GM21381 (cell line): ENCODE data around the gene GLDC.
A peak's percentile ranks its signal among the peaks of the same experiment; 100 is the strongest.
"Not testable (repeated sequence)": the region's sequence is repeated elsewhere in the genome, so short reads cannot be mapped to it uniquely, and the experiment has no call there.

Experiments
- ATAC-seq: cut with Tn5 transposase; IDR thresholded peaks from one replicate; pipeline ENCODE4 v1.9.1; 2021; ENCODE audit warnings: mild to moderate bottlenecking, moderate library complexity; ENCODE audit not compliant: unreplicated experiment

GLDC gene

DNA sequence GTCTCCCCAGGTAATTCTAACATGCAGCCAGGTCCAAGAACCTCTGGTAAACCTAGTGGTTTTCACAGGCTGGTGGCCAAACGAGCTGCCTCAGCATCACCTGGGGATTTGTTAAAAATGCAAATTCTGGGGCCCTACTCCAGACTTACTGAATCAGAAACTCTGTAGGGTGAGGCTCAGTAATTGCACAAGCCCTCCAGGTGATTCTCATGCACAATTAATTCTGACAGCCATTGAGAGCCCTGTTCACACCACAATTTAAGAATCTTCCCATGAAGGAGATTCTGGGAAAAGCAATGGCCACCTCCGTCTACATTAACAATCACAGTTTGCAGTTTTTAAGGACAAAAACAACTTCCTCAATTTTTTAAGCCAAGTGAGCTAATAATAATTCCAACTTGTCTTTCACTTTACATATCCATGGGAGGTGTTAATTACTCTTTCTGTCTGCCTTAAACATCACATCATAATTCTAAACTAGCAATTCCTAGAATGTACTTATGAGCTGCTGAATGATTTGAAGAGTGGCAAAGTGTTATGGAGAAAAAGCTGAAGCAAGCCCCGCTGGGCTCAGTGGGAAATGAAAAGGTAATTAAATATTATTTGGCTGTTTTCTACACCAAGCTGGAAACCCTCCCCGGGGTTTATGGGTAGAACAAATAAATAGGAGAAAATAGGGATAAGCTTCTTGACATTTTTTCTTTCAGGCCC, 70.0 kb downstream of the GLDC start:
- ATAC-seq = peak; percentile 93

DNA sequence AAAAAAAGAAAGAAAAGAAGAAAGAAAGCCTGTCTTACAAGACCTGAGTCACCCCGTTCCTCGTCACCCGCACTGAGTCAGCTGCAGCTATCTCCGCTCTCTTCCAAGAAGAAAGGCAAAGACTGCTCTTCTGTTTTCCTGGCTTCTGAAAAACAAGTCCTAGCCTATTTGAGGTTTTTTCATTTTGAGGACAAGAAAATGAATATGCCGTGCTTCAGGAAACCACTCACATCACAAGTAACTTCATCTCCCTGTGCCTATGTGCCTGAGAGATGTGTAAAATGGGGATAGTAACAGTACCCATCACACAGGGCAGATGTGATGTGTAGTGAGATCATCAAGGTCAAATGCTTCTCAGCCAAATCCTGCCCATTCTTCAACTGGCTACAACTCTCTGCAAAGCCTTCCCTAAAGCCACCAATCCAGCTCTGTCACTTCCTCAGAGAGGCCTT, 78.4 kb downstream of the GLDC start:
- ATAC-seq = no peak

DNA sequence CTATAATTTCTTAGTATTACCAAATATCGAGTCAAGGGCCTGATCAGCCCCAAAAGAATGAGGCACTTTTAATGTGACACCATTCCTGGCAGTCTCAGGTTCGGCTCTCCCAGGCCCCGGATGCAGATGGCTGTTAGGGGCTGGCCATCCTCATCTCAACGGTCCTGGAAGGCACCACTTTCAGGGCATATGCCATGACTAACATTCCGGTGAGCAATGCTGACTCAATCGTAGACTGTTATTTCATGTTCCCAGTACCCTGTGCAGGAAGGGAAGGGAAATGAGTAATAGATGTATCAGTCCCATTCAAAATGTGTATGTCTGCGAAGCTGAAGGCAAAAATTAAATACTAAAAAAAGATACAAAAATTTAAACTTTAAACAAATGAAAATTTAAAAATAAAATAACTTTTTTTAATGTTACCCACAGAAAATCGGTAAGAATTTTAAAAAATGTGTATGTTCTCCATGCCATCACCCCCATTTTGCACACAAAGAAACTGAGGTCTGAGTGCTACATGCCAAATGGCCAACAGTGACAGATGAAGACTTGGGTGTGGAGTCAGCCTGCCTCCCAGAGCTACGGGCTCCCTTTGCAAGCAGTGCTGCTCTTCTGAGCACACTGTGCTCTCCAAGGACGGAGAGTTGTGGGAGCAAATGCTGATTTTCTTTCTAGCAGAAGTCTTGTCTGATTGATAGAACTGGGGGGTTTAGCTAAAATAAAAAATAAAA, 79.0 kb downstream of the GLDC start:
- ATAC-seq = peak; percentile 49

DNA sequence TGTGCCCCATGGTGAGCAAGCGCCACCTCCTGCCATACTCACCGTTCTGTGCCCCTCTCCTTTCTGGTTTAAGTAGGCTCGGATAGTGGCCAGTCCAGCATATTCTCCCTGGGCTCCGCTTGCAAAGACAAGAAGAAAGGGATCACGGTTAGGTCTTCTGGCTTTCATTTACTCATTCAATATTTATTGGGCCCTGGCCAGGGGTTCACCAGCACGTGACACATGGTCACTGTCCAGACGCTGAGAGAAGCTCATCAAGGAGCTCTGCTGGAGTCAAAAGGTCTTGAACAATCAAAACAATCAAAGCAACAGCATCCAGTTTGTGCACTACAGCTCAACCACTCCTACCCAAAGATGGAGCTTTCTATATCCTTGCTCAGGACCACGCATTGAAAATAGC, 80.2 kb downstream of the GLDC start:
- ATAC-seq = no peak

DNA sequence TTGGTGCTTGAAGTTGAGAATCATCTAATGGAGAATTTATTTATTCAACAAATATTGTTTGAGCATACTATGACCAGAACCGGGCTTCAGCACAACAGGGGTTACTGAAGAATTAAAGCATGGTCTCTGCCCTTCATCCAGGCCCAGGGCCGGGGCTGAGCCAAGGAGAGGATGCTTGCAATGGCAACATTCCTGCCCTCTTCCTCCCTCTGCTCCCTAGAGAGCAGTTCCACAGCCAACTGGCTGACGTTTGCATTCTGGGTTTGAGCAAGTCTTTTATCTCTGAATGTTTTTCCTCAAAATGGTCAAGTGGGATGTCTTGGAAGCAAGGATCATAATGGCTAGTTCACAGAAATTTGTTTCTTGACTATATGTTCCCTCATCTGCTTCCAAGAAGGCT, 80.7 kb downstream of the GLDC start:
- no peak for ATAC-seq

DNA sequence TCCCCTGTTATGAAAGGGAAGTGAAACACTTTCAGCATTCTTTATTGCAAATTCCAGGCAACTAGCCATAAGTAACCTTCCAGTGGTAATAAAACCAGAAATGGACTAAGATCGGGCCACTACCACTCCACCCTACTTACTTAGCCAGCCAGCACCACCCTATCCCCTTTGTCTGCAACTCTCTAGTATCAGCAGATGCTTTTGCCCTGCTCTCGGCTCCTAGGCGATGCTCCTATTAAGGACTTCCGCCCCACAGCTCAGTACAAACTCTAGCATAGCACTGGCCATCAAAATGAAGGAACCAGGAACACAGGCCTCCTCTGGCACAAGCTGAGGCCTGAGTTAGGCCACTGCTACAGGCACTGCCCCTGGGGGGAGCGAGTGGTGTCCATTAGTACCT, 81.2 kb downstream of the GLDC start:
- no peak for ATAC-seq

DNA sequence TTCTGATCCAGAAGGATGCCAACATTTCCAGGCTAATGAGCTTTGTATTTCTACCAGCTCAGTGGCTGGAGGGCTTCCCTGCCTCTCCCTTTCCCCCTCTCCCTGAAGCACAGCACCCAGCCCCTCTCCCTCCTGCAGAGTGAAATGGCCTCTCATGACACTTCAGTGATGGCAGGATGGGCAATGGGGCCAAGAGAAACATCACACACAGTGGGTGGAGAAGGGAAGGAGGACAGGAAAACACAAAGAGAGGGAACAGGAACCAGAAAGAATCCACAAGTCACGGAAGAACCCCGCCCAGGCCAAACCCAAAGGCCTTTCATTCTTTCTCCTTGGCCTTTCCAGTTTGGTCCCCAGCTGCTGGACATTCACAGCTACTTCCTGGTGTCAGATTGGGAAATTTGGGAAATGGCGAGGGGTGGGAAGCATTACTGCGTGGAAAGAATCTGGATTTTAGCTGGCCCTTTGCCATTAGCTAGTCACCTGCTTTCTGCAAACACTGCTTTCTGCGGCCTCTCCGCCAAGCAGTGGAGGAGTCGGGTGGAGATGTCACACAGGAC, 82.6 kb downstream of the GLDC start:
- no peak for ATAC-seq

DNA sequence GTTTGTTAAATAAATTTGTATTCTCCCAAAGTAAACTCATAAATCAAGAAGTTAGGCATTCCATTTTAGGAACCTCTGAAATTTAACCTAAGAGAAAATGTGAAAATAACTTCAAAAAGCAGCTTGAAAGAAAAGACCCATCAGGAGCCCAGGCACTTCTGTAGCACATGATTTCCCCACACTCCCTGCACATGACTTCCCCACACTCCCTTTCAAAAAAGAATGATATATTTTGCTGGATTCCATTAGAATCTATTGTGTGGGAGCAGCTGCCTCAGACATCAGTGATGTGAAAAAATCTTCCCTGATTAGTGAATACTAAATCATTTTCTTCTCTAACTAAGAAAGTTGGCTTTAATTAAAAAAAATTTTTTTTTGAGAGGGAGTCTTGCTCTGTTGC, 83.3 kb downstream of the GLDC start:
- ATAC-seq = no peak

DNA sequence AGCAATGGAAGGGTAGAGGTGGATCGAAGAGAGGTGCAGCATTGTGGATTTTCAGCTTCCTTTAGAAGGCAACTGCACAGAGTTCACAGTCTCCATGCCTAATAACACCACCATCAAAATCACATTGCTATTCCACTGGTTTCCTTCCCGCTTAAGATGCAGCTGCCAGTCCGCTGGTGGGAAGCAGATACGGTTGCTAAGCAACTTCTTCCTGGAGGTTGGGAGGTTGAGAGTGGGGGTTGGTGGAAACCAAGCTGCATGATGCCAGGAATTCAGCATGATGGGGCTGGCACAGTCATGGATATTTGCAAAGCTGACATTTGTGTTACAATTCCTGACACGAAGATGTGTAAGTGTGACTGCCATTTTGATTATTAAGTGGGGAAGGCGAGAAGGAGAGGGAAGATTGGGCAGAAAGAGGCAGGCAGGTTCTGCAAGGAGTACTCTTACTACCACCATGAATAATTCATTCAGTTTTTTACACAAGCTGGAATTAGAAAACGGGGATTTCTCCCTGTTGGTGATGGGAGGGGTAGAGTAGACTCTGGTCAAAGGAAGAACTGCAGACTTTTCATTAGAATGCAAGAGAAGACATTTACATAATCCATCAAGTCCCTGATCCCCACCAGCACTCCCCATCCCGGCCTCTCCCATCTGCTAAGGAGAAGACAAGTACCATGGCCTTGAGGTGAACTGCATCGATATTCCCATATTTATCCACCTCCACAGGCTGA, 87.5 kb downstream of the GLDC start:
- no peak for ATAC-seq

DNA sequence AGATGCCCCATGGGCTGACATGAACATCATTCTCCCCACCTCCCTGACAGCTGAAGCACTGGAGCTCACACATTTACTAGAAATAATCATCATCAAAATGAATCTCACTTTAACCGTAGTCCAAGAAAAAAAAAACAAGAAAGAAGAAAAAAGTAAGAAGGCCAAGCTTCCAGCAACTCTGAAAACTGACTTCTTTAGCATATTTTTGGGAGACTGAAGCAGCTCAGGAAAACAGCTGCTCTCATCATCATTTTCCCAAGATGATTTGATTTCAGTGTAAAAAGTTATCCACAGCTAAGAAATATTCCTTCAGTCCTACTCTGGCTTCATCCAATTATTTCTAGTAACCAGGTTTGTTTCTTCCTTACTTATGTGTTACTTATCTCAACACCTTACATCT, 91.7 kb downstream of the GLDC start:
- no peak for ATAC-seq

DNA sequence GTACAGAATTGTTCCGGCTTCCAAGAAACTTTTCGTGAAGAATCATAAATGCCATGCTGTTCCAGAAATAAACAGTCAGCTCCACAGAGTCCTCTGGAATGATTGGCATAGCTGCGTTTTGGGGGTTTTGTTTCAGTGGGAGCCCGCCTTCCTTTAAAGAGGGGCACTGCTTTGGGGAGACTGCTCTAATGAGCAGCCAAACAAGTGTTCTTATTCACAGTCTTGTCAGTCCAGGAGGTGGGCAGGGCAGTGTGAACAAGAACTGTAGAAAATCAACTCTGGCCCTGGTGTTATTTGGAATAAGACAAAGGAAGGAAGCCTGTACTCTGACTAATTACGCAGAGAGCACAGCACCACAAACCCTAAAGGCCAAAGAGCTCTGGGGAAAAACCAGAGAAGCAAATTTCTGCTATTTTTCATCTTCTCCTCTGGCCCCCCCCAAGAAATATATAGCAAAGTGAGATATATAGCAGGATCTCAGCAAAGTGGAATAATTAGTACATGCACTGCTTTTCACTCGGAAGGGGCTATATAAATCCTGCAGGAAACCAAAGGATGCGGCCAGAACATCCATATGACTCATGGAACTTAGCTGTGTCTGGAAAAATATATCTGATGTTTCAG, 92.9 kb downstream of the GLDC start:
- ATAC-seq = no peak

DNA sequence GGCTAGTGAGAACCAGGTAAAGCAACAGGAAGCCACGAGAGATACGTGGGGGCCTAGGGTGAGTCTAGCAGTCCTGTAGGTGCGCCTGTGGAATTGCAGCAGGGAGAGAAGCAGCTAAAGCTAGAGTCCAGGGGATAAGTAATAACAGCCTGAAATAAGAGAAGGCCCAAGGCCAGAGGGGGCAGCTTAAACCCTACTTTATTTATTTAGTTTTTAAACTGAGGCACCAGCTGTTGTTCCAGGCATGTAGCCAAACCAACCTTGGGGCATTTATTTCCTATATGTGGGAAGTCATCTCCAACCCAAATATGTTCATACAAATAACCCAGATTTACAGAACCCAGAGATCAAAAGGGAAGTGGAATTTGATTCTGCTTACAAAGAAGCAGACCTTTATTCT, 93.5 kb downstream of the GLDC start:
- no peak for ATAC-seq

DNA sequence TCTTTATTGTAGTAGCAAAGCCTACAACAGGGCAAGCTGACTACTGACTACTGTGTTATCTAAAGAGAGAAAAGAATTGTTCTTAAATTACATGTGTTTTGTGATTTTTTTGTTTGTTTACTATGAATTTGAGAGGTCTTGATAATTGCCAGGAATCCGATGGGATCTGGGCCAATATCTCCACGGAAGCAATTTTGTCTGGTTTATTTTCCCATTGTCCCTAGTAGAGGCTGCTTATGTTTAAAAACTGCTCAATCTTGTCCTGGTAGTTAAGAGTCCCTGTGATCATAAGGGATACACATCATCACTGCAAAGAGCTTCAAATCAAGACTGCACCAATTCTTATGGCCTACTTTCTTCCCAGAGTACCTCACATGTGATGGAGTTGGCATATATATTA, 94.4 kb downstream of the GLDC start:
- no peak for ATAC-seq

DNA sequence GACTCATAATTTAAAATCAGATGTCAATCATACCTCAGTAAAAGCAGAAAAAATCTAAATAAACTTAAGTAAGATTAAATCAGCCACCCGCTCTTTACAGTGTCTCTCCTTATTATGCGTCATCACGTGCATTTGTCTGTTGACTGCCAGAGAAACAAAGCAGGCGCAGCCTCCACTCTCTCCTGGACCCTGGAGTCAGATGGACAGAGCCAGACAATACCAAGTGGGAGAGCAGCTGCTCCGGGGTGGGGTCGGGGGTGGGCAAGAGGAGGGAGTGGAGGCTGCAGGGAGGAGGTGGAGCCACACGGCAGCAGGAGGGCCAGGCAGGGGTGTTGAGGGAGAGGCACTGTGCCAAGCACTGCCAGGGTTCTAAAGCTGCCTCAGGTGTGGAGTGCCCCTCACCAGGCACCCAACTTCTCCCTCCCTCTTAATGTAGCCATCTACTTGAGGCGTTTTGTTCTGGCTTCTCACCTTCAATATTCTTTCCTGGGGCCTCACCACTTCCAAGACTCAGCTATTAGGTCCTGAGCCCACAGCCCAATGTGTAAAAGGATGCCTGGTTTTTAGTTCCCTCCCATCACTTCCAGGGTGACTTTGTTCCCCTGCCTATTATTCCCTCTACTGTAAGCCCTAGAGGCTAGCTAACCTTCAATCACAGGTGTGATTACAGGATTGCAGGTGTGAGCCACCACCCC, 96.3 kb downstream of the GLDC start:
- no peak for ATAC-seq

DNA sequence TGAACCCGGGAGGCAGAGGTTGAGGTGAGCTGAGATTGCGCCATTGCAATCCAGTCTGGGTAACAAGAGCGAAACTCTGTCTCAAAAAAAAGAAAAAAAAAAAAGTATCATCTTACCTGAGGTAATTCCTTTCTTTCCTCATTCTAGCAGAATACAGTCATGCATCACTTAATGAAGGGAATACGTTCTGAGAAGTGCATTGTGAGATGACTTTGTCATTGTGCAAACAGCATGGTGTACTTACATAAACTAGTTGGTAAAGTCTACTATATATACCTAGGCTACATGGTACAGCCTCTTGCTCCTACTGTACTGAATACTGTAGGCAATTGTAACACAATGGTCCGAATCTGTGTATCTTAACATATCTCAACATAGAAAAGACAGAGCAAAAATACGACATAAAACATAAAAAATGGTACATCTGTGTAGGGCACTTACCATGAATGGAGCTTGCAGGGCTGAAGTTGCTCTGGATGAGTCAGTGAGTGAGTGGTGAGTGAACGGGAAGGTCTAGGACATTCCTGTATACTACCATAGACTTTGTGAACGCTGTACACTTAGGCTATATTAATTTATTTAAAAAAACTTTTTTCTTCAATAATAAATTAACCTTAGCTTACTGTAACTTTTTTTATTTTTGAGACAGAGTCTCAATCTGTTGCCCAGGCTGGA, 100.4 kb downstream of the GLDC start:
- ATAC-seq = no peak

DNA sequence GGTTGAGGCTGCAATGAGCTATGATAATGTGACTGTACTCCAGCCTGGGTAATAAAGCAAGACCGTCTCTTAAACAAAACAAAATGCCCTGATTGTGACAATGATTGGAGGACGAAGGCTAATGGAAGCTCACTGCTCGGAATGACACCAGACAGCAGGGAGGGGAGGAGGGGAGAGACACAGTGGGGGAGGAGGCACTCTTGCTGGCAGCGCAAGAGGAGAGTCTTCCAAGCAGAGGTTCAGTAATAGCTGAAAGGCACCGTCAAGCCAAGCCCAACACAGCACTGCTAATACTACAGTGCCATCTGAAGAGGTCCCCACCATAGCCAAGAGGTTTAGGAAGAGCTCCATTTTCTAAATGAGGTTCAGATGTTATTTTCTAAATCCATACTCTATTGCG, 102.3 kb downstream of the GLDC start:
- ATAC-seq = no peak

DNA sequence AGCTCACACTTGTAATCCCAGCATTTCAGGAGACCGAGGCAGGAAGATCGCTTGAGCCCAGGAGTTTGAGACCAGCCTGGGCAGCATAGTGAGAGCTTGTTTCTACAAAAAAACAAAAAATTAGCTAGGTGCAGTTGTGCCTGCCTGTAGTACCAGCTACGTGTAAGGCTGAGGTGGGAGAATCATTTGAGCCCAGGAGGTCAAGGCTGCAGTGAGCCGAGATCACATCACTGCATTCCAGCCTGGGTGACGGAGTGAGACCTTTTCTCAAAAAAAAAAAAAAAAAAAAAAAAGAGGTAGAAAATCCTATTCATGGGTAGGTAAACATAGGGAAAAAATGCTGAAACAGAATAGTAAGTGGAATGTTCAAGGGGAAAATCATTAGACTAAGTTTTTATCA, 102.9 kb downstream of the GLDC start:
- not testable (repeated sequence) for ATAC-seq

DNA sequence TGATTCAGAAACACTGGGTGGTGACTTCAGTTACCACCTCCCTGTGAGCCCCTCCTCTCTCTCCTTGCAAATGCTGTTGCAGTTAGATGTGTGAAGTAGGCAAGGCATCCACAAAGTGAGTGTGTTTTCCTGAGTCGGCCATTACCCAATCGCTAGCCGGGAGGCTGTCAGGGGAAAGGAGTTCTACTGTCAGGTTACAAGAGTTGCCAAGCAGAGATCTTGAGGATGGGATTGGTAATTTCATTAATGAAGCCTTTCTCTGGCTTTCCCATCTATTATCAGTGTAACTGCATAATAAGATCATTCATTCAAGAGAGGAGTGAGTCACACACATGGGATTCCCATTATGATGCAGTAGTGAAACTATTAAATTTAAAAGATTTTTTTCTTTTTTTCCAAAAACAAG, 106.9 kb downstream of the GLDC start:
- no peak for ATAC-seq

DNA sequence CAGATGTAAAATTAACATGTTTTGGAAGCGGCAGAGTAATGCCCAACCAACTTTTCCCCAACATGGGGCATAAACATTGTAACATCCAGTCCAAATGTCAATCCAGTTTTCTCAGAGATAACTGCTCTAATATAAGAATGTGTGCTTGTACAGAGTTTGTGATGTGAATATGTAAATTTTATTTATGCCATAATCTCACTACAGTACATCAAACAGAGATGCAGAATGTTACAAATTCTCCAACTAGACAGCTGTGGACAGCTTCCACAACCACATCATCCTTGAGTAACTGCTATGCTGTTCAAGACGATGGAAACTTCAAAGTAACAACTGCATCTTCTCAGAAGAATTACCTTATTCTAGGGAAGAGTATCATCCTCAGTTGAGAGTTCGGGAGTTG, 109.9 kb downstream of the GLDC start:
- no peak for ATAC-seq
